Measurements from ENCODE around the gene NCF2.

Gene NCF2

GRCh38 chr1:183533617-183534174, 56.6 kb downstream of the NCF2 start:
- Histone ChIP-seq H3K36me3 (ENCODE audit: control insufficient read depth, insufficient read depth, low read length) (no peaks in the 10 kb centered on the region), H3K4me2 (ENCODE audit: low read length) (no peak overlapping the region), H3K4me1 (no peaks in the 10 kb centered on the region), H3K9me3 (ENCODE audit: control insufficient read depth, low read length) (no peaks in the 10 kb centered on the region), H3K27ac (no peak overlapping the region), H2AFZ (no peak overlapping the region), H3K27me3 (ENCODE audit: control insufficient read depth, insufficient read depth, low read length) (no peaks in the 10 kb centered on the region), H3K9ac (no peak overlapping the region), H3K79me2 (no peaks in the 10 kb centered on the region), H3K4me3 (ENCODE audit: low read depth, low read length) (no peak overlapping the region)
- no peak for TF ChIP-seq CTCF (IDR thresholded peaks at IDR 0.05)

GRCh38 chr1:183528577-183528976, 61.7 kb downstream of the NCF2 start:
- no peaks in the 10 kb centered on the region for H3K36me3 ChIP-seq (ENCODE audit: control insufficient read depth, insufficient read depth, low read length)
- no peak for TF ChIP-seq CTCF (IDR thresholded peaks at IDR 0.05)
- no peak overlapping the region for H3K27ac ChIP-seq

GRCh38 chr1:183522104-183522503, 68.2 kb downstream of the NCF2 start:
- H3K36me3 ChIP-seq (ENCODE audit: control insufficient read depth, insufficient read depth, low read length) = no peaks in the 10 kb centered on the region

More at GRCh38 chr1:183528577-183528976, 61.7 kb downstream of the NCF2 start:
- no peak overlapping the region for H3K4me3 ChIP-seq (ENCODE audit: low read depth, low read length)
- H3K4me1 ChIP-seq = no peaks in the 10 kb centered on the region
- no peak overlapping the region for H3K9ac ChIP-seq
- H3K9me3 ChIP-seq (ENCODE audit: control insufficient read depth, low read length) = no peaks in the 10 kb centered on the region
- H3K4me2 ChIP-seq (ENCODE audit: low read length) = no peak overlapping the region
- no peaks in the 10 kb centered on the region for H3K27me3 ChIP-seq (ENCODE audit: control insufficient read depth, insufficient read depth, low read length)
- no peak overlapping the region for H2AFZ ChIP-seq
- H3K79me2 ChIP-seq = no peaks in the 10 kb centered on the region

GRCh38 chr1:183520379-183520778, 69.9 kb downstream of the NCF2 start:
- Histone ChIP-seq H3K4me1 (no peaks in the 10 kb centered on the region), H3K4me3 (ENCODE audit: low read depth, low read length) (no peak overlapping the region), H3K36me3 (ENCODE audit: control insufficient read depth, insufficient read depth, low read length) (no peaks in the 10 kb centered on the region), H3K4me2 (ENCODE audit: low read length) (no peak overlapping the region), H3K9me3 (ENCODE audit: control insufficient read depth, low read length) (no peaks in the 10 kb centered on the region), H3K27ac (no peak overlapping the region), H3K9ac (no peak overlapping the region), H3K27me3 (ENCODE audit: control insufficient read depth, insufficient read depth, low read length) (no peaks in the 10 kb centered on the region), H2AFZ (no peak overlapping the region), H3K79me2 (no peaks in the 10 kb centered on the region)
- no peak for TF ChIP-seq CTCF (IDR thresholded peaks at IDR 0.05)

More at GRCh38 chr1:183522104-183522503, 68.2 kb downstream of the NCF2 start:
- Histone ChIP-seq H3K4me3 (ENCODE audit: low read depth, low read length) (no peak overlapping the region), H3K4me2 (ENCODE audit: low read length) (no peak overlapping the region), H3K4me1 (no peaks in the 10 kb centered on the region), H3K79me2 (no peaks in the 10 kb centered on the region), H3K27me3 (ENCODE audit: control insufficient read depth, insufficient read depth, low read length) (no peaks in the 10 kb centered on the region), H3K27ac (no peak overlapping the region), H3K9ac (no peak overlapping the region), H2AFZ (no peak overlapping the region), H3K9me3 (ENCODE audit: control insufficient read depth, low read length) (no peaks in the 10 kb centered on the region)
- TF ChIP-seq CTCF (IDR thresholded peaks at IDR 0.05) = no peak

GRCh38 chr1:183517401-183517800, 72.9 kb downstream of the NCF2 start:
- no peaks in the 10 kb centered on the region for H3K36me3 ChIP-seq (ENCODE audit: control insufficient read depth, insufficient read depth, low read length)

More at GRCh38 chr1:183517401-183517800, 72.9 kb downstream of the NCF2 start:
- no peaks in the 10 kb centered on the region for H3K4me1 ChIP-seq
- H3K79me2 ChIP-seq = peaks cover 3% of the 10 kb centered on the region
- no peaks in the 10 kb centered on the region for H3K27me3 ChIP-seq (ENCODE audit: control insufficient read depth, insufficient read depth, low read length)
- no peak overlapping the region for H3K9ac ChIP-seq
- no peak overlapping the region for H3K4me2 ChIP-seq (ENCODE audit: low read length)
- H3K4me3 ChIP-seq (ENCODE audit: low read depth, low read length) = no peak overlapping the region
- H3K9me3 ChIP-seq (ENCODE audit: control insufficient read depth, low read length) = no peaks in the 10 kb centered on the region
- no peak overlapping the region for H3K27ac ChIP-seq
- TF ChIP-seq CTCF (IDR thresholded peaks at IDR 0.05) = no peak
- no peak overlapping the region for H2AFZ ChIP-seq

Measured in parathyroid adenoma (tissue), 2 donors.